GM21526 (cell line): ENCODE measurements around the gene CXorf58.
"Not testable (repeated sequence)": the region's sequence is repeated elsewhere in the genome, so short reads cannot be mapped to it uniquely, and the experiment has no call there.

Source experiments
- ATAC-seq: cut with Tn5 transposase; IDR thresholded peaks from one replicate; pipeline ENCODE4 v1.9.1; 2021; ENCODE audit warnings: moderate library complexity; ENCODE audit not compliant: unreplicated experiment, low FRiP score

The CXorf58 gene

DNA sequence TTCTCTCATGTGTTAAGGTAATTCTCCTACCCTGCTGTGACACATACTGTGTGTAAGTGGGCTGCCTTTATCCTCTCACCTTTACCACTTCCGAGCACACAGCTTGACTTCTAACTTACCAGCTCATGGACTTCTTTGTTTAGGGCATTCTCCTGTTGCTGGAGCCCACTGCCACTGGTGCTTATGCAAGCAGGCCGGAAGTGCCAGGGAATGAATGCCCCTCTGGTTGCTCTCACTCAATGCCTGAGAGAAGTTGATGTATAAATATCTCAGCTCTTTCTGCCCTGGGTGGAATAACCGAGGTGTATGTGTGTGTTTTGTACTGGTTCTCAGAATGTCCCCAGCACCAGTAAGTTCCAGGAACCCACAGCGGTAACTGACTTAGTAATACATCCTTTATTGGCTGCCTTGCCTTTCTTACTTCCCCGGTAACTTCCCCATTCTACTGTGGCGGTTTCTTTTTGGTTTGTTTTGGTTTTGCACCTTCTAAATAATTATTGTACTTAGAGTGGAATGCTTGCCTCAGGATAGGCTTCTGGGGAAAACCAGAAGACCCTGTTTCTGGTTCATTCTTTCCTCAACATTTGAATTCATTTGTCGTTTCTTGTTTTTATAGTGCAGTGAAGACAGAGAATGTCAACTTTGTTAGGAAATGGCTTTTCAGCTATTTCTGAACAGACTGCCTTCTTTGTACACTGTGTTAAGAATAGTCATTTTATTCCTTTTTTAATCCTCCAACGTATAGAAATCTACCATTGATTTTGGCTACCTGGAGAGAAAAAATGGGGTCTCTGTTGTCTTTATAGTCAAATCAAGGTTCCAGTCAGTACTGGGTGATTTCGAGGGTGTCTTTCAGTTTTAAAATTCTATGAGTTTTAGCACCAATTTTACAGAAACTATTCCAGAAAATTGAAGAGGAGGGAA lies 45.4 kb downstream of the CXorf58 start:
- peak; percentile 90 for ATAC-seq

DNA sequence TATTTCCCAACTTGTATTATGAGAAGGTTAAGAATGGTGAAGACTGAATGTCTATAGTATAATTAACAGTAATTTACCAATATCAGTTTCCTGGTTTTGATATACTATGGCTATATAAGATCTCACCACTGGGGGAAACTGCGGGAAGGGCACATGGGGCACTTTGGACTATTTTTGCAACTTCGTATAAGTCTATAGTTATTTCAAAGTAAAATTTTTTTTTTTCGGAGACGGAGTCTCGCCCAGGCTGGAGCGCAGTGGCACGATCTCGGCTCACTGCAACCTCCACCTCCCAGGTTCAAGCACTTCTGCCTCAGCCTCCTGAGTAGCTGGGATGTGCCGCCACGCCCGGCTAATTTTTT lies 46.1 kb downstream of the CXorf58 start:
- ATAC-seq = no peak

DNA sequence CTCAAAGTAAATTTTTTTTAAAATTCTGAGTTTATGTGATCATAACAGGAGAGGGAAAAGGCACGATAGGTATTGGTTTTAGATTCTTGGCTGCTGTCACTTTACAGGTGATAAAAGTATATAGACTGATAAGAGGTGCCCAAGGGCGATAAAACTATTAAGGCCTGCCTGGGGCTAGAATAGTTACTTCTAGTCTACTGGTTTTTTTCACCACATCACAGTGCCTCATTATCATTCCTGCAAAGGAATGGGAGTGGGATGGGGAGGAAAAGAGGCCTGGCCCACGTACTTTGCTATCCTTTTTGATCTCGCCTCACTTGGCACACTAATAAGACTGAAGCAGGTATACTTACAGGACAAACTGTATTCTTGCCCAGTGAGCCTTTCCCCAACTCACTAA lies 46.6 kb downstream of the CXorf58 start:
- no peak for ATAC-seq

DNA sequence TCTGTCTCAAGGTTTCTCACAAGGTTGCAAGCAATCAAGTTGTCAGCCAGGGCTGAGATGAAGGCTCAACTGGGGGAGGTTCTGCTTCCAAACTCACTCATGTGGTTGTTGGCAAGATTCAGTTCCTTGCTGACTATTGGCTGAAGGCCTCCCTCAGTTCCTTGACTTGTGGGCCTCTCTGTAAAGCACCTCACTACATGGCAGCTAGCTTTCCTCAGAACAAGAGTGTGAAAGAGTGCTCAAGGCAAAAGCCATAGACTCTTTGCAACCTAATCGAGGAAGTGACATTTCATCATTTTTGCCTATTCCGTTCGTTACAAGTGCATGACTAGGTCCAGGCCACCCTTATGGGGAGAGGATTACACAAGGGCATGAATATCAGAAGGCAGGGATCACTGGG lies 52.0 kb downstream of the CXorf58 start:
- no peak for ATAC-seq

DNA sequence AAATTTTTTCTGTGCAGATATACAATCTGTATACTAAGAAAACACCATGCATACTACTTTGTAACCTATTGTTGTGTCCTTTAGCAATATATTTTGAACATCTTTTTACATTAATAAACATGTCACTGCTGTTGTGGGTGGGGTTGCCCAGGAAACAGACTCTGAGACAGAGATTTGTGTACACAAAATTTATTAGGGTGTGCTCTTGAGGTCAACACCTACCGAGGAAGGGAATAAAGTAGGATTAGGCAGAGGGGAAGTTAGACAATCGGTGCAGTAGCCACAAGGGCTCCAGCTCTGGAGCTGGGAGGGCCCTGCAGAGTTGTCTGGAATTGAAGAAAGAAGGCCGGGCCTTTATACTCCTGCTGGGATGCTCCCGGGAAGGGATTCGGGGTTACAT lies 56.4 kb downstream of the CXorf58 start:
- no peak for ATAC-seq

DNA sequence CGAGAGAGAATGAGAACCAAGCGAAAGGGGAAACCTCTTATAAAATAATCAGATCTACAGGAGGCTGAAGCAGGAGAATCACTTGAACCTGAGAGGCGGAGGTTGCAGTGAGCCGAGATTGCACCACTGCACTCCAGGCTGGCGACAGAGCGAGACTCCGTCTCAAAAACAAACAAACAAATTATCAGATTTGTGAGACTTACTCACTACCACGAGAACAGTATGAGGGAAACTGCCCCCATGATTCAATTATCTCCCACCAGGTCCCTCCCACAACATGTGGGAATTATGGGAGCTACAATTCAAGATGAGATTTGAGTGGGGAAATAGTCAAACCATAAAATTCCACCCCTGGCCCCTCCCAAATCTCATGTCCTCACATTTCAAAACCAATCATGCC lies 57.8 kb downstream of the CXorf58 start:
- ATAC-seq = not testable (repeated sequence)

DNA sequence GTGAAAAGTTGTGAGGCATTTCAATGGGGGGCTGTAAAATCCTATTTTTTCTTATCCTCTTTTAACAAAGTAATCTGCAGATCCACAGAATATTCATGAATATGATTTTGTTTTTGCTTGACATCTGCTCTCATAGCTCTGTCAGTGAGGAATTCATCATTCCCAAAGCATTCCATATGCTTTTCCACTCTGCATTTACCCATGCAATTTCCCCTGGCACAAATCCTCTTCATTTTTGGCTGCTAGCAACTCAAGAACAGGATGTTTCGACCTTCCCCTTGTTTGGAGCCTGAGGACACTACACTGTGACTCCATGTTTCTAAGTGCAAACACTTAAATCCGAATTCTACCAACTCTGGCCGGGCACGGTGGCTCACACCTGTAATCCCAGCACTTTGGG lies 70.7 kb downstream of the CXorf58 start:
- no peak for ATAC-seq

DNA sequence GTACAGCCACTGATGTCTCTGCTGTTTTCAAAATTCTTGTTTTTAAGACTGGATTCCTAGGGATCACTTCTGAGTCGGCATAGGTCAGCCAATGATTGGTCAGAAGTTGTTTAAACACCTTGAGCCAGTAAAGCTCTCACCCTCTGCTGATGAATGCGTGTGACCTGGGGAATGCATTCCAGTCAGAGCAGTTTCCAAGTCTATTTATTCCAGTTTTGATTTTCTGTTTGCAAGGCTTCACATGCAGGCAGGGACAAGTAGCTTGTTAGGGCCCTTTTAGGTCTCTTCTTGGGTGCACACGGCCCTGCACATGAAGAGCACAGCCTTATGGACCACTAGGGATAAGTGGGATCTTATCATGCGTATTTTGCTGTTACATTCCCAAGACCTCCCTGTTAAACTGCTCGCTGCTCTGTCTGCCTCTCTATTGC lies 72.2 kb downstream of the CXorf58 start:
- ATAC-seq = no peak

DNA sequence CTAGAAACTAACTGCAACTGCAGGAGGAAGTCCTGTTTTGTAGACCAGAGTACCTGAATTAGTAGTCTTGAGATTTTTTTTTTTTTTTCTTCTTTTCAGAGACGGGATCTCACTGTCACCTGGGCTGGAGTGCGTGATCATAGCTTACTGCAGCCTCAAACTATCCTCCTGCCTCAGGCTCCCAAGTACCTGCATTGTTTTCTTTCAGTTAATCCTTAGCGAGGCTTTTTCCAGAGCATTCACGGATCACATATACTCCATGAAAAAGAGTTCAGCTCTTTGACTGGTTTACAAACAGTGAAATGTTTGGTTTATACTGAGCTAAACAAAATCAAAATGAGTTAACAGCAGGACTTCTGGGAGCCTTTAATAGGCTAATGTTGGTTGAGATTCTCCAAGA lies 73.4 kb downstream of the CXorf58 start:
- ATAC-seq = no peak

DNA sequence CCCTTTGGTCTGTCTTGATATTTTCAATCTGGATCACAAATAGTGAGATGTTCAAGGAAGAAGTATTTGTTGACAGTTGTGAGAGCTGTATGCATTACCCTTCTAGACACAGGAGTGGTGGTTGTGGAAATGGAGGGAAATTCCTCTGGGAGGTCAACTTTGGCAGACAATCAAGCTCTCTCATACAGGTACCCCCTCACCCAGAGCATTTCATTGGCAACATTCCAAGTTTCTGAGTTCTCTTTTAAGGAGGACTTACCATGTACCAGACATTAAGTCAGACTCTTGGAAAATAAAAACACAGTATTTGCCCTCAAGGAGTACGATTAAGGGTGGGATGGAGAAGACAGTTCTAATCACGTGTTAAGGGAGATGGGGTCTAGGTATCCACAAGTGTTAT lies 73.9 kb downstream of the CXorf58 start:
- ATAC-seq = no peak

DNA sequence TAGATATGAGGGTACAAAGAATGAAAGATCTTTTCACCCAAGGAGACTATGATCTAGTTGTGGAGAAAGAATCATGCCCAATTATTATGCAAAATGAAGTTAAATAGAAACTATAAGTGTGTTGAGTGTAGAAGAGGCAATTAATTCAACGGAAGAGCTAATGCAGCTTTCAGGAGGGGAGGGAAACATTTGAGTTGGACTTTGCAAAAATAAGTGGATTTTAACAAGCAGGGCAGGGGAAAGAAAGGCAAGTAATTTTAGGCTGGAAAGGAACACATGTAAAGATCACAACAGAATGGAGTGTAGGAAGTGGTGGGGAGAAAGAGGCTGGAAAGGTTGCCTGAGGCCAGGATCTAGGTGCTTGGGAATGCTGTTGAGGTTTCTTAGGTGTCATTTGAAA lies 75.1 kb downstream of the CXorf58 start:
- ATAC-seq = no peak
